NCI-H128 (cell line): ENCODE results near the gene MPV17L.
"Not testable (repeated sequence)": the region's sequence is repeated elsewhere in the genome, so short reads cannot be mapped to it uniquely, and the experiment has no call there.

Experiments used
- DNase-seq: peaks from one replicate; lab custom pipeline; 2025; ENCODE audit not compliant: unreplicated experiment; lab: John Stamatoyannopoulos, UW

MPV17L gene

DNA sequence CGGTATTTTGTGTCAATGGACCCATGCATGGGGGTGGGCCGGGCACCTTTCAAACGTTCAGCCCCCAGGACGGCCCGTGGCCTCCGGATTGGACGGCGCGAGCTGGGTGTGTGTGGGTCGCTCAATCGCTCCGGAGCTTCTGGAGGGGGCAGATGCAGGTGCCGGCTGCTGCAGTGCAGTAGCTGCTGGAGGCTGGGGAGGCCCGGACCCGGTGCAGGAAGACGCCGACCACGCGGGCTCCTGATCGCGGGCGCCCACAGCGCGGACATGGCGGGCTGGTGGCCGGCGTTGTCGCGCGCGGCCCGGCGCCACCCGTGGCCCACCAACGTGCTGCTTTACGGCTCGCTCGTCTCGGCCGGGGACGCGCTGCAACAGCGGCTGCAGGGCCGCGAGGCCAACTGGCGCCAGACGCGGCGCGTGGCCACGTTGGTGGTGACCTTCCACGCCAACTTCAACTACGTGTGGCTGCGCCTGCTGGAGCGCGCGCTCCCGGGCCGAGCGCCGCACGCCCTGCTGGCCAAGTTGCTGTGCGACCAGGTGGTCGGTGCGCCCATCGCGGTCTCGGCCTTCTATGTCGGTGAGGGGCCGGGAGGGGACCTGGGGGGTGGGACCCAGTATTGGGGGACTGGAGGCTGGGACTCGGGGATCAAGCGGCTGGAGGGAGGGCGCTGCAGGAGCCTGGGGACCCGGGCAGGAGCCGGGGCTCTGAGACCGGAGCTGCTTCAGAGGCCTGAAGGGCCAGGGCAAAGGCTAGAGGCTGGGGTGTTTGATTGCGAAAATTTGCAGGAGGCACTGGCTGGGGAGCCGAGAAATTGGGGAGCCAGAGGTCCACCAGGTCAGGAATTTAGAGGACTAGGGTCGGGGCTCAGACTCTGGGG, at the start of gene MPV17L:
Gene MPV17L, plus strand, starts transcription at position 124 of the 878 bp plus-strand sequence. Its CDS starts 144 bp downstream, at position 268.
- DNase-seq = not testable (repeated sequence)

DNA sequence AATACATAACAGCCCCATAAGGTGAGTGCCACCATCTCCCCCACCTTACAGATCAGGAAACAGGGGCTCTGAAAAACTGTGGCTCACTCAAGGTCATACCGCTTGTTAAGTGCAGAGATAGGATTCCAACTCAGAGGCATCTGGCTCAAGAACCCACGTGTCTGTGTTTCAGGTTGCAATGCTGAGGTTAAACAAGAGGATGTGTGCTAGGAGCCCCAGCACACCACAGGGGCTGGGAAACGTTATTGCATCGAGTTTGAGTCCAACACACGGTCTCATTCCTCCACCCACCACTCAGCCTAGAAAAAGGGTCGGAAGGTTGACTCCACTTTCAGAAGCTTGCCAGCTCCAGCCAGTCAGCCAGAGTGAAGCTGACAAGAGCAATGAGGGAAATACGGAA, 46.8 kb upstream of the MPV17L start:
- DNase-seq = not testable (repeated sequence)

- DNase-seq = not testable (repeated sequence)
Measured at GRCh38 chr16:15351251-15351650, 44.3 kb upstream of the MPV17L start.

DNA sequence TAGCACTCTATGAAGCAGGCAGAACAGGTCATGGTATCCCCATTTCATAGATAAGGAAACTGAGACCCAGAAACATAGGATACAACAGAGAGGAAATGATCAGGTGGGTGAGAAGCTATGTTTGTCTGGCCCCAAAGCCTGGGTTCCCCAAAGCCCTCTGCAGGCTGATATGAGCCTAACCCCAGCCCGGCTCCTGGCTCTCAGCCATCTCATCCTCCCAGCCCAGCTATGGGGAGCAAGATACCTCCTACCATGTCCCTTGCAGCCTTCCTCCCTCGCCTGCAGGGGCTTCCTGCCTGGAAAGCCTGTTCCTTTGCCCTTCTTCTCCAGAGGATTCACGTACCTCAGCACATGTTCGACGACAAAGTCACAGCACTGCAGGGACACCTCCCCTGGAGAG, 43.8 kb upstream of the MPV17L start:
- DNase-seq = not testable (repeated sequence)

- not testable (repeated sequence) for DNase-seq
Measured at GRCh38 chr16:15352852-15353251, 42.7 kb upstream of the MPV17L start.

- DNase-seq = not testable (repeated sequence)
Measured at GRCh38 chr16:15354846-15355245, 40.7 kb upstream of the MPV17L start.

DNA sequence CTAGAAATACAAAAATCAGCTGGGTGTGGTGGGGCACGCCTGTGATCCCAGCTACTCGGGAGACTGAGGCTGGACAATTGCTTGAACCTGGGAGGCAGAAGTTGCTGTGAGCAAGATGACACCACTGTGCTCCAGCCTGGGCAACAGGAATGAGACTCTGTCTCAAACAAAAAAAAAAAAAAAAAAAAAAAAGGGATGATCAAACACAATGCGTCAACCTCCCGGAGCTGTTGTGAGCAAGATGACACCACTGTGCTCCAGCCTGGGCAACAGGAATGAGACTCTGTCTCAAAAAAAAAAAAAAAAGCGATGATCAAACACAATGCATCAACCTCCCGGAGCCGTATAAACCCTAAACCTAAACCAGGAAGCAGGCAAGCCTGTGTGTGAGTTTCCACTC, 38.1 kb upstream of the MPV17L start:
- not testable (repeated sequence) for DNase-seq

GRCh38 chr16:15378194-15378593, 17.4 kb upstream of the MPV17L start, which contains the start of gene NPIPA5:
TSS of gene NPIPA5 (minus strand) at chr16:15378294. CDS start at chr16:15378294, 0 bp downstream.
- DNase-seq = not testable (repeated sequence)

DNA sequence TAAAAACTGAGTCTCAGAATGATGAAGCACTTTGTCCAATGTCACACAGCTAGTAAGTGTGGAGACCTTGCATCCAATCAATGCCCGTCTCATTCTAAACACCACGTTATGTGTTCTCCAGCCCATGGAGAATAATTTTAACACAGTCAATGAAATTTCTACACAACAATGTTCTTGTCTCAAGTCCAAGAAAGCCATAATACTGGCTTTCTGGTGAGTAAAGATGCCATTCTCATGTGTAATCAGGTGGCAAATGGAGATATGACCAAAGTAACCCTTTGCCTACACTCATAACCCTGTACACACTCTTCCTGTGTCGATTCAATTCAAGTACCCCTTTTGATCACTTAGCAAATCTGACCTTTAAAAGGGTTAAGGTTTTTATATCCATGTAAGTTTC, 12.7 kb upstream of the MPV17L start:
- not testable (repeated sequence) for DNase-seq

DNA sequence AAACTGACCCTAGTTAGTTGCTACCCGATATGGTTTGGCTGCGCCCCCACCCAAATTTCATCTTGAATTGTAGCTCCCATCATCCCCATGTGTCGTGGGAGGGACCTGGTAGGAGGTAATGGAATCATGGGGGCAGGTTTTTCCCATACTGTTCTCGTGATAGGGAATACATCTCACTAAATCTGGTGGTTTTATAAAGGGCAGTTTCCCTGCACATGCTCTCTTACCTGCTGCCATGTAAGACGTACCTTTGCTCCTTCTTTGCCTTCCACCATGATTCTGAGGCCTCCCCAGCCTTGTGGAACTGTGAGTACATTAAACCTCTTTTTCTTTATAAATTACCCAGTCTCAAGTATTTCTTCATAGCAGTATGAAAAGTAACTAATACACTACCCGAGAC, 7.5 kb upstream of the MPV17L start:
- DNase-seq = not testable (repeated sequence)

GRCh38 chr16:15389916-15390315, 5.6 kb upstream of the MPV17L start:
- not testable (repeated sequence) for DNase-seq

- DNase-seq = not testable (repeated sequence)
Measured at GRCh38 chr16:15393025-15393424, 2.5 kb upstream of the MPV17L start.

- DNase-seq = not testable (repeated sequence)
Measured at GRCh38 chr16:15396509-15396829, 915 bp downstream of the MPV17L start.

- DNase-seq = no peak
Measured at GRCh38 chr16:15396948-15397594, 1.5 kb downstream of the MPV17L start.

GRCh38 chr16:15398618-15399316, 3.2 kb downstream of the MPV17L start:
- DNase-seq = no peak

DNA sequence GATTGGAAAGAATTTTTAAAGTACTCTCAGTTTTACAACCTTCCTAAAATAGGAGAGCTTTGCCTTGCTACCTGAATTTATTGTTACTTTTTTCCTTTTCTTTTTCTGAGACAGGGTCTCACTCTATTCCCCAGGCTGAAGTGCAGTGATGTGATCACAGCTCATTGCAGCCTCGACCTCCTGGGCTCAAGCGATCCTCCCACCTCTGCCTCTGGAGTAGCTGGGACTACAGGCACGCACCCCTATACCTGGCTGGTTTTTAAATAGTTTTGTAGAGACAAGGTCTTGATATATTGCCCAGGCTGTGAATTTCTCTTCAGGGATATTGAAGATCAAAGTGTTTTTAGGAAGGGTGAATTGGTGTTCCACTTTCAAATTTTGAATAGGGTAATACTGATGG, 3.8 kb downstream of the MPV17L start:
- DNase-seq = no peak

GRCh38 chr16:15400314-15400713, 4.8 kb downstream of the MPV17L start:
- DNase-seq = not testable (repeated sequence)

DNA sequence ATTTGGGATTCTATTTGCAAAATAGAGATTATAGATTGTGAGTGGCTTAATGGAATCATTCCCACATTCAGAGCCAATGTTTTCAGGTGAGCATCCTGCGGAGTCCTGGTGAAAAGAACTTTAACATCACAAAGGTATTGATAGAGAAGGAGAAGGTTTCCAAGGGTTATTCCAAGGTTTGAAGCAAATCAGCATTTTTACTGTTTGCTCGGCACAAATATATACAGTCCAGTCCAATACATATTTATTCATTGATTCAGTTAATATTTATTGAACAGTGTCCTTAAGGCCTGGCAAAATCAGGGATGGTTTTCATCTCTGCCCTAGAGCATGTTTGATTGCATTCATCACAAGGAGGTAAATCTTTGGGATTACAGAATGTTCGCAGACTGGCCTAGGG, 6.4 kb downstream of the MPV17L start:
- DNase-seq = no peak

DNA sequence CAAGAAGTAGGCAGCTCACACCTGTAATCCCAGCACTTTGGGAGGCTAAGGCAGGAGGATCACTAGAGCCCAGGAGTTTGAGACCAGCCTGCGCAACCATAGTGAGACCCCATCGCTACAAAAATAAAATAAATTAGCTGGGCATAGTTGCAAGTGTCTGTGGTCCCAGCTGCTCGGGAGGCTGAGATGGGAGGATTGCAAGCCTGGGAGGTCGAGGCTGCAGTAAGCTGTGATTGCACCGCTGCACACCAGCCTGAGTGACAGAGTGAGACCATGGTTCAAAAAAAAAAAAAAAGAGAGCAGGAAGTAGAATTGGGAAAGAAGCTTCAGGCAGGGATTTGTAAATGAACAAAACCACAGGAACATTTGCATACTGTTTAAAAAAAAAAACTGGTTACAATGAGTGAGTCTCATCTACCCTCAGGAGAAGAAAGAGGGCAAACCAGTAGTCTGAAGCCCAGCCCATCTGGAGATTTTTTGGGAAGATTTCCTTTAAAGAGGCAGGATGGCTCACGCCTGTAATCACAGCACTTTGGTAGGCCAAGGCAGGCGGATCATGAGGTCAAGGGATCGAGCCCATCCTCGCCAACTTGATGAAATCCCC, 7.9 kb downstream of the MPV17L start:
- no peak for DNase-seq

GRCh38 chr16:15404091-15404490, 8.5 kb downstream of the MPV17L start:
- DNase-seq = not testable (repeated sequence)

- DNase-seq = no peak
Measured at GRCh38 chr16:15404792-15405191, 9.2 kb downstream of the MPV17L start.
